ENCODE data around the gene WDFY4.

- TF ChIP-seq CTCF (IDR thresholded peaks at IDR 0.05) (no peak), POLR2A (IDR thresholded peaks at IDR 0.05) (no peak), EP300 (IDR thresholded peaks at IDR 0.05) (no peak)
Measured at GRCh38 chr10:48799341-48800006, 114.8 kb downstream of the WDFY4 start.
